HG02759 (cell line): ENCODE measurements around the gene KLHL13.
"Not testable (repeated sequence)": the region's sequence is repeated elsewhere in the genome, so short reads cannot be mapped to it uniquely, and the experiment has no call there.

Experiments used
- ATAC-seq: cut with Tn5 transposase; IDR thresholded peaks from one replicate; pipeline ENCODE4 v1.9.1; 2021; ENCODE audit warnings: mild to moderate bottlenecking, moderate library complexity; ENCODE audit not compliant: unreplicated experiment

Gene KLHL13

DNA sequence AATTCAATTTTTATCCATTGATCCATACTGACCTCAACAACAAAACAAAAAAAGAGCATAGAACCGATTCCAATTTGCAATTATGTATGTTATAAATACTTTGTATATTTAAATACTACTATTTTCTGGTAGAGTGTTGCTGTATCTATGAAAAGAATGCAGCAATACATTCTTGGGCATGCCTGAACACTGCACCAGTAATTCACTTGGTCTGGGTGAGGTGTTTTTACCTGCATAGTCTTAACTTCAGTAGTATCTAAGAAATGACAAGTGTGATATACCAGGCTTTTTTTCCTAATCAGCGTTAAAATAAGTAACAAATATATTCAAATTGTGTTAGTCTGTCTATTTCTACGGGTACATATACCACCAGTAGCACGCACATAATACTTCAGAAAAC, 120.2 kb downstream of the KLHL13 start:
- ATAC-seq: no peak

GRCh38 chrX:117995378-117995777, 121.2 kb downstream of the KLHL13 start:
- ATAC-seq: no peak

DNA sequence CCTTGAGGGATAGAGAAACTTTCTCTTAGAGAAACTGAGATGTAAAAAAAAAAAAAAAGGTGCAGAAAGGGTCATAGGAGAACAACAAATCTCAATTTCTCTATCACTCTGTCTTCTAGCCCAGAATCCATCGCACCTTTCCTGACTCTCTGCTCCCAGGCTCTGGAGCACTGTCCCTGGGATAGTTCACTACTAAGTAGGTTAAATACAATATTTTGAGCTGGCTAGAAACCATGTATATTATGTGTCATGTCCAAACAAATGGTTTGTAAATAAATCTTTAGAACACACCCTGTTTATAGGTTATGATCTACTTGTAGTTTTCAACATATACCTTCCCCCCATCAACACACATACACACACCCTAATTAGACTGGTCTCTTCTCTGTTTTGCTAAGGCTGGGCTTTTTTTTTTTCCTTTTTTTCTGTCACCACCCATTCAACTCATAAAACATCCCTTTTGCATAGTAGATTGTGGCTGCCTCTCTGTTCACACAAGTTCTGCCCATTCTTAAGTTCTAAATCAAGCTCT, 124.4 kb downstream of the KLHL13 start:
- ATAC-seq: no peak

DNA sequence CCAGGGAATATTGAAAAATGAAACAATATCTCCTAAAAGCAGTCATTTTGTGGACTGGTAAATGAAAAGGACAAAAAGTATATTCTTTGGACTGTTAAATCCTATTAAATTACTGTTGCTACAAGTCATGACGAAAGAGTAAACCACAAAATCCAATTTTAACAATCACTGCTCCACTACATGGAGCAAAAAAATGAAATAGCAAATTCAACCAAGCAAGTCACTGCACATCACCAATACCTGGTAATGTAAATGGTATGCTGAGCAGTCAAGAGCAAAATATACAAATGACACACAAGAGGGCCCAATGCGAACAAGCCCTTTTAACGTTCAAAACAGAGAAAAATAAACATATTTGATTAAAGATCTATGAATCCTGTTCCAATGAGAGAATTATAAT, 126.2 kb downstream of the KLHL13 start:
- no peak for ATAC-seq

DNA sequence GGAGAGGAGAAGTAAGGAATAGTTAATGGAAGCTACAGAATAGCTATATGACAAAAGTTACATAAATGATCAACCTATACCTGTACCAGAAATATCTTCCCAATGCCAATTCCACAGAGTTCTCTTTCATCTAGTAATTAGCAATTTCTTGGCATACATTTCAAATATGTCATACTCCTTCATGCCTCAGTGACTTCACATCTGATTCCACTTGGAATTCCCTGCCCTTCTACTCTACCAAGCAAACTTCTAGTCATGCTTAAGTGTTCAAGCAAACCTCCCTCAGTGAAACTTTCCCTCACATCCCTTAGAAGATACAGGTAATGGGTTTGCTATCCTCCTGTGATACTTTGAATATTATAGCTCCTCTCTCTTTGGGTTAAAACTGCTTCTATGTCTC, 127.1 kb downstream of the KLHL13 start:
- no peak for ATAC-seq

- ATAC-seq: no peak
These were observed 129.2 kb downstream of the KLHL13 start for GRCh38 chrX:117987373-117987772.

- no peak for ATAC-seq
These were observed 131.4 kb downstream of the KLHL13 start for GRCh38 chrX:117985241-117985640.

DNA sequence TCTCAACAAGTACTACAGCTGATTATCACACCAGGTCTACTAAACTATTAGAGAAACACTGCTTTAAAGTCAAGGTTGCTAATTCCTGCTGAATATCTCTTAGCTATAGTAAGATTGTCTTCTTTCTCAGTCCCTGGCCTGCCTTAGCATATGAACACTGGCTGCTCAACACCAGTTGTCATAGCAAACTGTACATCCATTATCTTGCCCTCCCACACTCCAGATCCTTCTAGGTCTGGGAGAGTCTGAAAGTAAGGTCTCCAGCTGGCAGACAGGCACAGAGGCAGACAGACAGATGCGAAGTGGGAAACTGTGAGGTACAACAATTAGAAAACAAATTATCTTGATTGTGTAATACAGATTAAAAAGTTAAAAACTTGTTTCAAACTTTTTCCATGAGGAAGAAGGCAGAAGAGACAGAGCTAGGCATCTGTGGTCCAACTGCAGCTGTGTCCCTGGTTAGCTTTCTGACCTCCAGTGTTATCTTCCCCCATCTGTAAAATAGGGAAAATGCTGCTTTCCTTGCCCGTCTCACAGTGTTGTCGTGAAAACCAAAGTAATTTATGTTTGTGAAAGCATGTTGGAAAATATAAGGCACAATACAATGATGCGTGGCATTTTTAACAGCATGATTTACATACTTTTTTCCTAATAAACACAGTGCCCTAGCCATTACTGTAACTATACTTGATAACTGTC, 133.8 kb downstream of the KLHL13 start:
- ATAC-seq: no peak

- no peak for ATAC-seq
These were observed 138.2 kb downstream of the KLHL13 start for GRCh38 chrX:117978402-117978801.

DNA sequence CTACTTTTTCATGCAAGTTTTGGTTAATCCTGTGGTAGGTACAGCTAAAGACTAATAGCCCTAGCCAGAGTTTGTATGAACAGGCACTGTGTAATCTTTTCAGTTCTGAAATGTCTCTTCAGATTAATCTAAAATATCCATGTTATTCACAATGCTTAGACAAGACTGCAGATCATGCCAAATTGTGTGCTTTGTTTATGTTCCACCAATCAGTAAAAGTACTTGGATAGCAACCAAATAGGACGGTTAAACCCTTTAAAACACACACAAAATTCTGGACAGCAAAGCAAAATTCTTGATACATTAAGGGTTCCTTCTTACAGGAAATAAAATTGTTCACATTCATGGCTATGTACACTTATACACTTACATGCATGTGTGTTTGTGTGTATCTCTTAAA, 139.1 kb downstream of the KLHL13 start:
- no peak for ATAC-seq

GRCh38 chrX:117973110-117973807, 143.4 kb downstream of the KLHL13 start:
- no peak for ATAC-seq

GRCh38 chrX:117972711-117973109, 143.9 kb downstream of the KLHL13 start:
- ATAC-seq: no peak

DNA sequence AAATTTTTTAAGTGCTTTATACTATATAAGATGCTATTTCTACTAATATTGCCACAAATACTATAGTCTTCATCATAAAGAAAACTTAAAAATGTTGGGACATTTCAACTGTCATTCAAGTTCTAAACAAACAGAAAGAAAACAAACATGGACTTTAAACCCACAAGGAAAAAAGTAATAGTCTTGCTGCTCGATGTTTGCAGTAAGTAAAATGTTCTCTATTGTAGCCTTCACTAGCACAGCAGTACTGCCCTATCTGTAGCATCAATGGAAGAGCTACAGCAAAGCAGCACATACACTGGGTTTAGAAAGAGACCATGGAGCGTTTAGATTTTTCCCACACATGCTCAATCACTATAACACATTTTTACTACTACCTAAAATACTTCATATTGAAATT, 146.8 kb downstream of the KLHL13 start:
- no peak for ATAC-seq

DNA sequence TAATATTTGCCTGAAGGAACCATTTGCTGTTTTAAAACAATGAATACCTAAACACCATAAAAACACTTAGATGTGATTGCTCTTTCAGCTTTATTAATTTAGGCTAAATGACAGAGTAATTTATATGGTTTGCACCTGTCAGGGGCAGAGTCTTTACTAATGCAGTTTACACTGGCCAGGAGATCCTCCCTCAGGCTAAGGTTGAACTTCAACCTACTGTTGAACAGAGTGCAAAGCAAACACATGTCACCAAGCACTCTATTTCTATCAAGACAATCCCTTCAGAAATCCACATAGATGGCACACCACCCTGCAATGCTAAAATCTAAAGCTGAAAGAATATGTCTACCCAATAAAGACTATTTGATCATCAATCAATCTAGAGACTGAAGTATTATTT, 147.3 kb downstream of the KLHL13 start:
- ATAC-seq: no peak

GRCh38 chrX:117959045-117959444, 157.6 kb downstream of the KLHL13 start:
- no peak for ATAC-seq

DNA sequence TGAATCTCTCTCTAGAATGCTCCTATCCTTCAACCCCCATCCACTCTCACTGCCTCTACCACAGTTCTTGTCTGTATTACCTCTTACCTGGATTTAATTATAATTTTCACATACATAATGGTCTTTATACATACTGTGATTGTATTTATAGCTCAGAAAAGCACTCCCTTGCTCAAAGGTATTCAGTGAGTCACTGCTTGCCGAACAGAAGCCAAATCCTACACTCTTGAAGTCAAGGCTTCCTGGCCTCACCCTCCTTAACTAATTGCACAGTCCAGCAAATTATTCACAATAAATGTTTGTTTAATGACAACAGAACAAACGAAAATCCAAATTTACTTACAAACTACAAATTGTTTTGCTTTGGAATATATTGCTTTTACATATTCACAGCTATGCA, 159.5 kb downstream of the KLHL13 start:
- ATAC-seq: no peak

DNA sequence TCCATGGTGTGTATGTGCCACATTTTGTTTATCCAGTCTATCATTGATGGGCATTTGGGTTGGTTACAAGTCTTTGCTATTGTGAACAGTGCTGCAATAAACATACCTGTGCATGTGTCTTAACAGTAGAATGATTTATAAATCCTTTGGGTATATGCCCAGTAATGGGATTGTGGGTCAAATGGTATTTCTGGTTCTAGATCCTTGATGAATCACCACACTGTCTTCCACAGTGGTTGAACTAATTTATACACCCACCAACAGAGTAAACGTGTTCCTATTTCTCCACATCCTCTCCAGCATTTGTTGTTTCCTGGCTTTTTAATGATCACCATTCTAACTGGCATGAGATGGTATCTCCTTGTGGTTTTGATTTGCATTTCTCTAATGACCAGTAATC, 177.3 kb downstream of the KLHL13 start:
- ATAC-seq: not testable (repeated sequence)

DNA sequence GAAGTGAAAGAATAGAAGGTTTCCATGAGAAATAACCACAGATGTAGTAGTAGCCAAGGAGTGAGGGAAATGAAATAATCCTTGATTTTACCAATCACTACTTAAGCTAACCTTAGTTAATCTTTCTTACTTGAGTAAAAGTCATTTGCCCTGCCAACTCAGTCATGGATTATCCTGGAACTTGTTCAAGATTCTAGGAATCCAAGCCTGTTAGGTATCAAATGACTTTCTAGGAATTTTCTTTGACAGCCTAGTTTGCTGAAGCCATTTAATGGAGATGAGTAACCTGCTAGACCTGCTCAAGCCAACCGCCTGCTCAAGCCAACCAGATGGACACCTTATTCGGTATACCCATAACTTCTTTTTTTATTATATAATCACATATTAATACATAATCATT, 180.5 kb downstream of the KLHL13 start:
- ATAC-seq: no peak

DNA sequence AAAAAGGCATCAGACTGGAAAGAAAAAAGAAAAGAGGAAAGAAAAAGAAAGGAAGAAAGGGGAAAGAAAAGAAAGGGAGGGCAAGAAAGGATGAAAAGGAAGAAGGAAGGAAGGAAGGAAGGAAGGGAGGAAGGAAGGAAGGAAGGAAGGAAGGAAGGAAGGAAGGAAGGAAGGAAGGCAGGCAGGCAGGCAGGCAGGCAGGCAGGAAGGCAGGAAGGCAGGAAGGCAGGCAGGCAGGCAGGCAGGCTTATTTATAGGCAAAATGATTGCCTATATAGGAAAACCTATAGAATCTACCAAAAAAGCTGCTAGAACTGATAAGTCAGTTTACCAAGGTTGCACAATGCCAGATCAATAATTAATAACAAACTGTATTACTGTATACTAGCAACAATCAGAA, 186.5 kb downstream of the KLHL13 start:
- ATAC-seq: not testable (repeated sequence)

GRCh38 chrX:117919755-117920154, 196.9 kb downstream of the KLHL13 start:
- no peak for ATAC-seq

- no peak for ATAC-seq
These were observed 206.4 kb downstream of the KLHL13 start for GRCh38 chrX:117910216-117910615.

GRCh38 chrX:117898226-117898625, 218.4 kb downstream of the KLHL13 start:
- no peak for ATAC-seq
